Liver (tissue), 3 donors: ENCODE measurements around the gene KCNJ15.

Source experiments
- CTCF ChIP-seq: fragments of 150-350 bp; IDR thresholded peaks from 2 replicates; pipeline ENCODE4 v1.5.1; 2017; ENCODE audit warnings: improper control_type of control experiment, low read depth, low read length; ENCODE audit not compliant: missing input control
- EGR1 ChIP-seq, 2 donors: IDR thresholded peaks; 2 replicates each; pipeline ENCODE4 v1.6.1; 2016 to 2018; ENCODE audit warnings: antibody characterized with exemption in 2 of 2, low read depth in 2 of 2
- FOXA1 ChIP-seq: IDR thresholded peaks from 2 replicates; pipeline ENCODE4 v1.6.1; 2016; ENCODE audit warnings: antibody characterized with exemption
- GABPA ChIP-seq, 2 donors: IDR thresholded peaks in 1 of 2; conservative IDR thresholded peaks in 1 of 2; 2 replicates each; pipeline ENCODE4 v1.6.1; 2016; ENCODE audit warnings: antibody characterized with exemption in 2 of 2, mild to moderate bottlenecking in 1 of 2, moderate library complexity in 1 of 2
- MAX ChIP-seq: IDR thresholded peaks from 2 replicates; pipeline ENCODE4 v1.6.1; 2016; ENCODE audit warnings: antibody characterized with exemption
- REST ChIP-seq: IDR thresholded peaks from 2 replicates; pipeline ENCODE4 v1.6.1; 2016; ENCODE audit warnings: antibody characterized with exemption, mild to moderate bottlenecking
- donor health status: healthy.
- donor health status: healthy.

- TF ChIP-seq CTCF, result no peak
- TF ChIP-seq EGR1 (IDR thresholded peaks at IDR 0.05; ENCODE audit: low read depth in 2 of 2), result no peak
- TF ChIP-seq MAX, result no peak
- no peak for TF ChIP-seq GABPA (IDR thresholded peaks at IDR 0.05 in 1 of 2, conservative IDR thresholded peaks at IDR 0.05 in 1 of 2)
- no peak for TF ChIP-seq REST
- no peak for TF ChIP-seq FOXA1
These were observed 51.8 kb downstream of the KCNJ15 start for GRCh38 chr21:38308532-38309119.
